Measurements from ENCODE around the gene FOXJ3.

FOXJ3 gene

GRCh38 chr1:42139444-42139843 is 195.6 kb downstream of the FOXJ3 start:
- no peak for DNase-seq

GRCh38 chr1:42138586-42138985 is 196.4 kb downstream of the FOXJ3 start:
- no peak for DNase-seq

GRCh38 chr1:42137766-42138165 is 197.3 kb downstream of the FOXJ3 start:
- DNase-seq = no peak

- no peak for DNase-seq
These were observed 198.6 kb downstream of the FOXJ3 start for GRCh38 chr1:42136466-42136865.

- no peak for DNase-seq
These were observed 199.6 kb downstream of the FOXJ3 start for GRCh38 chr1:42135426-42135825.

- no peak for DNase-seq
These were observed 201.1 kb downstream of the FOXJ3 start for GRCh38 chr1:42133809-42134526.

- no peak for DNase-seq
These were observed 201.6 kb downstream of the FOXJ3 start for GRCh38 chr1:42133390-42133789.

GRCh38 chr1:42130061-42130660 is 204.9 kb downstream of the FOXJ3 start:
- DNase-seq = no peak

- DNase-seq = no peak
These were observed 206.1 kb downstream of the FOXJ3 start for GRCh38 chr1:42128964-42129363.

- DNase-seq = no peak
These were observed 206.5 kb downstream of the FOXJ3 start for GRCh38 chr1:42128499-42128898.

- DNase-seq = no peak
These were observed 207.3 kb downstream of the FOXJ3 start for GRCh38 chr1:42127767-42128166.
